Adrenal gland (tissue), 12 donors: ENCODE data around the gene RETREG3. TPM values are rescaled to one million over a fixed set of nuclear protein-coding genes. Genes with fewer than 3 reads are reported as not detected.
A peak's percentile ranks its signal among the peaks of the same experiment; 100 is the strongest.
"Not testable (repeated sequence)": the region's sequence is repeated elsewhere in the genome, so short reads cannot be mapped to it uniquely, and the experiment has no call there.

Experiments used
- DNase-seq, 7 donors: peaks; one replicate each; pipeline ENCODE4 v3.0.0-alpha.2; 2019 to 2020
- H3K27ac ChIP-seq, 5 donors: fragments of 200-600 bp; sonication (generic) in 4 of 5; 1 replicate in 3 of 5; 2 replicates in 2 of 5; pipeline versions ENCODE4 v1.5.1 to v1.8.0; 2016 to 2020; ENCODE audit warnings: mild to moderate bottlenecking in 1 of 5
- H3K27me3 ChIP-seq: fragments of 200-600 bp; 2 replicates; pipeline ENCODE4 v1.8.0; 2021
- H3K36me3 ChIP-seq, 2 donors: fragments of 200-600 bp; replicated peaks in 1 of 2; 1 replicate in 1 of 2; 2 replicates in 1 of 2; pipeline versions ENCODE4 v1.5.1 to v1.8.0; 2018 to 2022
- H3K4me1 ChIP-seq, 2 donors: fragments of 200-600 bp; replicated peaks in 1 of 2; 1 replicate in 1 of 2; 2 replicates in 1 of 2; pipeline versions ENCODE4 v1.5.1 to v1.8.0; 2018 to 2021
- H3K4me3 ChIP-seq, 4 donors: fragments of 200-600 bp; sonication (generic) in 3 of 4; one replicate each; pipeline ENCODE4 v1.5.1; 2016 to 2018
- H3K9me3 ChIP-seq, 3 donors: fragments of 200-600 bp; sonication (generic) in 1 of 3; replicated peaks in 1 of 3; 1 replicate in 2 of 3; 2 replicates in 1 of 3; pipeline versions ENCODE4 v1.5.1 to v1.8.0; 2016 to 2021
- POLR2A ChIP-seq, 2 donors: fragments of 450-650 bp; IDR thresholded peaks; one replicate each; pipeline ENCODE4 v1.6.1; 2017; ENCODE audit warnings: antibody characterized with exemption in 2 of 2, mild to moderate bottlenecking in 2 of 2, moderate library complexity in 1 of 2
- WGBS, 4 donors: extraction: QIAGEN DNeasy Blood & Tissue Kit in 2 of 4; methylation state at CpG; one replicate each; pipeline versions ENCODE4 v1.1.5 to v1.1.7; 2013 to 2017; 5-methylcytosine and 5-hydroxymethylcytosine counted together
- intact Hi-C, 2 donors: fragments of 100-400 bp; cut with DNase I; formaldehyde crosslinking; loops; one replicate each; pipeline versions ENCODE4 v1.14.1 to v1.15.0; 2022 to 2023
- polyA plus RNA-seq, 3 donors: library from polyadenylated mRNA; stranded (reverse); fragments of 200-250 nt in 2 of 3; fragments of 350-450 nt in 1 of 3; fragmentation: Illumina TruSeq in 1 of 3; extraction: RNeasy Lipid Tissue Mini Kit (QIAGEN cat#74804) in 1 of 3; gene quantifications; one replicate each; pipeline ENCODE4 v1.2.3, GENCODE V29; 2013 to 2014
- total RNA-seq, 9 donors: library from RNA; depleted of rRNA in 4 of 9; stranded (reverse); fragments of >200 nt in 4 of 9; fragments of 120-200 nt in 1 of 9; fragmentation: NEBNext Ultra II Directional in 1 of 9; extraction: Animal tissue kit (Norgen Biotek cat#: 25700) in 1 of 9; gene quantifications; one replicate each; pipeline versions ENCODE4 v1.1.0 to v1.2.4, GENCODE V29; 2013 to 2023
- TF ChIP-seq, protein P1 (sequence below), 6 experiments: fragments of 450-650 bp in 4 of 6; fragments of 200-600 bp in 2 of 6; sonication (generic) in 1 of 6; IDR thresholded peaks; 1 replicate in 5 of 6; 2 replicates in 1 of 6; pipeline versions ENCODE4 v1.5.1 to v1.8.0; 2016 to 2021; ENCODE audit warnings: antibody characterized with exemption in 6 of 6, mild to moderate bottlenecking in 2 of 6, moderate library complexity in 1 of 6
- donor health status: healthy with polysubstance abuse.
- donor health status: Bipolar disorder and iron deficiency.
- donor health status: DM: yes; HTN: yes; CAD: no.
- donor health status: DM: no; HTN: no; CAD: no.
- donor health status: DM: no; HTN: no; CAD: no.
- donor health status: DM: yes; HTN: yes; CAD: no.

RETREG3 gene
- total and polyA plus RNA-seq, 12 donors: 27.1 to 167 (median 72.1) TPM

DNA sequence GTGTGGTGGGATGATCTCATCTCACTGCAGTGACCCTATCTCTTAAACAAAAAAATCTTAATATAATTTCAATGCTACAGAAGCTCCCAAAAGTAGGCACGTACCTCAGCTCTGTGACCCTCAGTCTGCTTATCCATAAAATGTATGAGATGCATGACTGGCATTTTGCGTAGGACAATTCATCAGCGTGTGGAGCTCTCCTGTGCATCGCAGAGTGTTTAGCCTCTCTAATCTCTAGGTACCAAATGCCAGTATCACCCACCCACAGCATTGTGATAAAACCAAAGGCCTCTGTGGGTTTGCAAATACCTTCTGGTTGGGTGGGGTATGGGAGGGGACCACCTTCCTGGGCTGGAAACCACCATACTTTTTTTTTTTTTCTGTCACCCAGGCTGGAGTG is 30.9 kb upstream of the RETREG3 start:
- Histone ChIP-seq H3K36me3 (no peaks in the 10 kb centered on the region), H3K4me1 (no peaks in the 10 kb centered on the region), H3K27me3 (no peaks in the 10 kb centered on the region), H3K9me3 (no peaks in the 10 kb centered on the region), H3K4me3 (no peak overlapping the region), H3K27ac (no peak overlapping the region)
- DNase-seq: no peak
- WGBS, 4 donors: 93 to 98% (median 95%) methylated on average over 4 of the region's 4 CpGs
- intact Hi-C loops: no loop called here
- no peak for TF ChIP-seq POLR2A (IDR thresholded peaks at IDR 0.05)
- TF ChIP-seq, protein P1, sequence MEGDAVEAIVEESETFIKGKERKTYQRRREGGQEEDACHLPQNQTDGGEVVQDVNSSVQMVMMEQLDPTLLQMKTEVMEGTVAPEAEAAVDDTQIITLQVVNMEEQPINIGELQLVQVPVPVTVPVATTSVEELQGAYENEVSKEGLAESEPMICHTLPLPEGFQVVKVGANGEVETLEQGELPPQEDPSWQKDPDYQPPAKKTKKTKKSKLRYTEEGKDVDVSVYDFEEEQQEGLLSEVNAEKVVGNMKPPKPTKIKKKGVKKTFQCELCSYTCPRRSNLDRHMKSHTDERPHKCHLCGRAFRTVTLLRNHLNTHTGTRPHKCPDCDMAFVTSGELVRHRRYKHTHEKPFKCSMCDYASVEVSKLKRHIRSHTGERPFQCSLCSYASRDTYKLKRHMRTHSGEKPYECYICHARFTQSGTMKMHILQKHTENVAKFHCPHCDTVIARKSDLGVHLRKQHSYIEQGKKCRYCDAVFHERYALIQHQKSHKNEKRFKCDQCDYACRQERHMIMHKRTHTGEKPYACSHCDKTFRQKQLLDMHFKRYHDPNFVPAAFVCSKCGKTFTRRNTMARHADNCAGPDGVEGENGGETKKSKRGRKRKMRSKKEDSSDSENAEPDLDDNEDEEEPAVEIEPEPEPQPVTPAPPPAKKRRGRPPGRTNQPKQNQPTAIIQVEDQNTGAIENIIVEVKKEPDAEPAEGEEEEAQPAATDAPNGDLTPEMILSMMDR (IDR thresholded peaks at IDR 0.05): no peak

DNA sequence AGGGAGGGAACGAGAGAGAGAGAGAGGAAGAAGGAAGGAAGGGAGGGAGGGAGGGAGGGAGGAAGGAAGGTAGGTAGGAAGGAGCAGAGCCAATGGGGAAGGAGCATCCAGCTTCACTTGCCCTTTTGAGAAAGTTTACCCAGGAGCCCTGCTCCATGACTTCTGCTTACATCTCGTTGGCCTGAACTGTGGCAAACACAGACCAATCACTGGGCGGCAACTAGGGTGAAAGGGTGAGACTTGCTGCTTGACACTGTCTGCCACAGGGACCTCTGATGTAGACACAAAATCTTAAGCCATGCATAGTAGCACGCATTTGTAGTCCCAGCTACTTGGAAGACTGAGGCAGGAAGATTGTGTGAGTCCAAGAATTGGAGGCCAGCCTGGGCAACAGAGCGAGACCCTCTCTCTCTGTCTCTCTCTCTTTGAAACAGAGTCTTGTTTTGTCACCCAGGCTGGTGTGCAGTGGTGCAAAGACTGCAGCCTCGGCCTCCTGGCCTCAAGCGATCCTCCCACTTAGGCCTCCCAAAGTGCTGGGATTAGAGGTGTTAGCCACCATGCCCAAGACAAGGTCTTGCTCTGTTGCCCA is 30.4 kb upstream of the RETREG3 start:
- Histone ChIP-seq H3K36me3 (no peaks in the 10 kb centered on the region), H3K27ac (no peak overlapping the region), H3K9me3 (no peaks in the 10 kb centered on the region), H3K27me3 (no peaks in the 10 kb centered on the region), H3K4me3 (no peak overlapping the region), H3K4me1 (no peaks in the 10 kb centered on the region)
- 80 to 86% (median 83%) methylated on average over 4 to 6 of the region's 7 CpGs for WGBS, 4 donors
- DNase-seq: no peak
- intact Hi-C loops: no loop called here
- TF ChIP-seq, protein P1 (IDR thresholded peaks at IDR 0.05): no peak

DNA sequence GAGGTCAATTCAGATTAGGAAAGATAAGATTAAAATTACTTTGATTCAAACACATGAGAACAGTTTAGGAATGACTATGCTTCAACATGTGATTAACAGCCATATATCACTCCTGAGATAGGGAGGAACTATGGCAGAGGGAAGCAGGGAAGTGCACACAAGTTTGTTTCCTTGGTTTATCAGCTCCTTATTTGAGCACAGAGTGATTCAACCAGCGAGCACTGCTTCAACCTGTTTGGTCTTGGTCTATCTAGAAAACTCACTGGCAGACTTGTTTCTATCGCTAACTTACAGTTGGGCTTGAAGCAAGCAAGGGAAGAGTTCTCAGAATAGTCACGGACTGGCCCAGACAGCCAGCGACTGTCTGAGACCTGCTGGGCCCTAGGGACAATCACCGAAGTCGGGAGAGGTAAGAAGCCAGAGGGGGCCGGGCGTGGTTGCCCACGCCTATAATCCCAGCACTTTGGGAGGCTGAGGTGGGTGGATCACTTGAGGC is 23.8 kb upstream of the RETREG3 start:
- intact Hi-C loops: no loop called here
- TF ChIP-seq, protein P1 (IDR thresholded peaks at IDR 0.05): no peak
- TF ChIP-seq POLR2A (IDR thresholded peaks at IDR 0.05): no peak

DNA sequence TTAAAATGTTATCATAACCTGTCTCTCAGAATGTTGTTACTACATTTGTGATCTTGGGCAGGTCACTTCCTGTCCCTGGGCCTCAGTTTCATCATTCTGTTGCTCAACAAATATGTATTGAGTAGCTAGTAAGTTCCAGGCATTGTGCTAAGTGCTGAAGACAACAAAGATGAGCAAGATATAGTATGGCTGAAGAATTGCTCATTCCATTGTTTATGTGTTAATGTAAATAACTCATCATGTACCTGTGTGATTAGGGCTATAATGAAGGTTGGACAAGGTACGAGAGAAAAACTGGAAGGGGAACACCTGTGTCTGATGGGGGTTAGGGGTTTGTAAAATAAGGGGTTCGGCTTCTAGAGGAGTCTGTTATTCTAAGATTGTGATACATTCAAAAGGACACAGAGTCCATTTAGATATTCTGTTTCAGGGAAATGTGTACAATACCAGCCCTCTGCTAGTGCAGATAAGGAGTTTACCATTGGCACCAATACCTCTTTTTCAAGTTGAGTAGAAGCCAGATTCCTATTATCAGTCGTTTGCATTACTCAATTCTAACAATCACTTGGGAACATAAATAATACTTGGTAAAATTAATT is 20.3 kb upstream of the RETREG3 start:
- H3K27me3 ChIP-seq: no peaks in the 10 kb centered on the region
- intact Hi-C loops: no loop called here
- no peaks in the 10 kb centered on the region for H3K4me1 ChIP-seq
- DNase-seq: no peak
- H3K27ac ChIP-seq: no peak overlapping the region
- WGBS, 4 donors: 70 to 74% (median 73%) methylated on average over 3 of the region's 3 CpGs
- no peak overlapping the region for H3K4me3 ChIP-seq
- no peaks in the 10 kb centered on the region for H3K9me3 ChIP-seq
- H3K36me3 ChIP-seq: no peaks in the 10 kb centered on the region
- TF ChIP-seq, protein P1 (IDR thresholded peaks at IDR 0.05): no peak
- no peak for TF ChIP-seq POLR2A (IDR thresholded peaks at IDR 0.05)

More for the DNA sequence above, 23.8 kb upstream of the RETREG3 start:
- peak overlapping the region in 2 of 5 donors; percentile 14 to 63 for H3K27ac ChIP-seq
- 65 to 85% (median 74%) methylated on average over 3 to 9 of the region's 9 CpGs for WGBS, 4 donors
- no peaks in the 10 kb centered on the region for H3K4me1 ChIP-seq
- H3K9me3 ChIP-seq: no peaks in the 10 kb centered on the region
- H3K36me3 ChIP-seq: no peaks in the 10 kb centered on the region
- DNase-seq: peak in 1 of 7 donors; percentile 17
- H3K27me3 ChIP-seq: no peaks in the 10 kb centered on the region
- no peak overlapping the region for H3K4me3 ChIP-seq

DNA sequence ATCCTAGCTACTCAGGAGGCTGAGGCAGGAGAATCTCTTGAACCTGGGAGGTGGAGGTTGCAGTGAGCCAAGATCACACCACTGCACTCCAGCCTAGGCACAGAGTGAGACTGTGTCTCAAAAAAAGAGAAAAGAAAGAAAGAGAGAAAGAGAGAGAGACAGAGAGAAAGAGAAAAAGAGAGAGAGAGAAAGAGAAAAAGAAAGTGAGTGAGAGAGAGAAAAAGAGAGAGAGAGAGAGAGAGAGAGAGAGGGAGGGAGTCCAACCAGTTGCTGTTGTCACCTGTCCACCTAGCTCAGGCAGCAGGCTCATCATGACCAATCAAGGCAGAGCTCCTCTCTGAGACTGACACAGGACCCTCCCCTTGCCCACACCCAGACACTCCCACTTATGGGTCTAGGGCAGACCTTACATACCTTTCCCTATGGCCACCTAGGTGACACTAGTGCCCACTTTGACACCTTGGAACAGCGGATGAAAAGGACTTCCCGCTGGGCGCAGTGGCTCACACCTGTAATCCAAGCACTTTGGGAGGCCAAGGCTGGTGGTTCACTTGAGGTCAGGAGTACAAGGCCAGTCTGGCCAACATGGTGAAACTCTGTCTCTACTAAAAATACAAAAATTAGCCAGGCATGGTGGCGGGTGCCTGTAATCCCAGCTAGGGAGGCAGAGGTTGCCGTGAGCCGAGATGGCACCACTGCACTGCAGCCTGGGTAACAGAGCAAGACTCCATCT is 18.0 kb upstream of the RETREG3 start:
- DNase-seq, H3K27ac ChIP-seq, H3K27me3 ChIP-seq, H3K4me3 ChIP-seq, intact Hi-C loops, H3K9me3 ChIP-seq, H3K36me3 ChIP-seq: not testable (repeated sequence)
- 72 to 94% (median 88%) methylated on average over 6 of the region's 6 CpGs for WGBS, 4 donors
- H3K4me1 ChIP-seq: peaks cover 0 to 14% of the 10 kb centered on the region in 2 donors
